ENCODE results near the gene CASP2. TPM values are rescaled to one million over a fixed set of nuclear protein-coding genes. Genes with fewer than 3 reads are reported as not detected.

Gene CASP2
- total RNA-seq, 1 donor from 2014 or later = 68.9 TPM

DNA sequence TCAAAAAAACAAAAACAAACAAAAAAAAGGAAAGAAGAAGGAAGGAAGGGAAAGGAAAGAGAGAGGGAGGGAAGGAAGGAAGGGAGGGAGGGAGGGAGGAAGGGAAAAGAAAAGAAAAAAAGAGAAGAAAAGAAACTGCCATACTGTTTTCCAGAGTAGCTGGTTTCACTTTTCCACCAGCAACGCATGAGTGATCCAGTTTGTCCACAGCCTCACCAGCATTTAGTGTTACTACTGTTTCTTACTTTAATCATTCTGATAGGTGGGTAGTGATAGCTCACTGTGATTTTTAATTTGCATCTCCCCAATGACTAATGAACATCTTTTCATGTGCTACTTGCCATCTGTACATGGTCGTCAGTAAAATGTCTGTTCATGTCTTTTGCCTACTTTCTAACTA, 15.3 kb upstream of the CASP2 start:
- Mint-ChIP-seq H3K9me3 (ENCODE audit: low read depth) (no peaks in the 10 kb centered on the region), H3K4me1 (ENCODE audit: low read depth) (no peaks in the 10 kb centered on the region), H3K27ac (no peak overlapping the region), H3K27me3 (no peaks in the 10 kb centered on the region), H3K36me3 (ENCODE audit: insufficient read depth) (peaks cover 3% of the 10 kb centered on the region), H3K4me3 (ENCODE audit: low read depth) (no peak overlapping the region)
- TF ChIP-seq, protein P1, sequence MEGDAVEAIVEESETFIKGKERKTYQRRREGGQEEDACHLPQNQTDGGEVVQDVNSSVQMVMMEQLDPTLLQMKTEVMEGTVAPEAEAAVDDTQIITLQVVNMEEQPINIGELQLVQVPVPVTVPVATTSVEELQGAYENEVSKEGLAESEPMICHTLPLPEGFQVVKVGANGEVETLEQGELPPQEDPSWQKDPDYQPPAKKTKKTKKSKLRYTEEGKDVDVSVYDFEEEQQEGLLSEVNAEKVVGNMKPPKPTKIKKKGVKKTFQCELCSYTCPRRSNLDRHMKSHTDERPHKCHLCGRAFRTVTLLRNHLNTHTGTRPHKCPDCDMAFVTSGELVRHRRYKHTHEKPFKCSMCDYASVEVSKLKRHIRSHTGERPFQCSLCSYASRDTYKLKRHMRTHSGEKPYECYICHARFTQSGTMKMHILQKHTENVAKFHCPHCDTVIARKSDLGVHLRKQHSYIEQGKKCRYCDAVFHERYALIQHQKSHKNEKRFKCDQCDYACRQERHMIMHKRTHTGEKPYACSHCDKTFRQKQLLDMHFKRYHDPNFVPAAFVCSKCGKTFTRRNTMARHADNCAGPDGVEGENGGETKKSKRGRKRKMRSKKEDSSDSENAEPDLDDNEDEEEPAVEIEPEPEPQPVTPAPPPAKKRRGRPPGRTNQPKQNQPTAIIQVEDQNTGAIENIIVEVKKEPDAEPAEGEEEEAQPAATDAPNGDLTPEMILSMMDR (IDR thresholded peaks at IDR 0.05; ENCODE audit: unreplicated experiment) = no peak
- no peak for DNase-seq (ENCODE audit: low spot score, unreplicated experiment)

DNA sequence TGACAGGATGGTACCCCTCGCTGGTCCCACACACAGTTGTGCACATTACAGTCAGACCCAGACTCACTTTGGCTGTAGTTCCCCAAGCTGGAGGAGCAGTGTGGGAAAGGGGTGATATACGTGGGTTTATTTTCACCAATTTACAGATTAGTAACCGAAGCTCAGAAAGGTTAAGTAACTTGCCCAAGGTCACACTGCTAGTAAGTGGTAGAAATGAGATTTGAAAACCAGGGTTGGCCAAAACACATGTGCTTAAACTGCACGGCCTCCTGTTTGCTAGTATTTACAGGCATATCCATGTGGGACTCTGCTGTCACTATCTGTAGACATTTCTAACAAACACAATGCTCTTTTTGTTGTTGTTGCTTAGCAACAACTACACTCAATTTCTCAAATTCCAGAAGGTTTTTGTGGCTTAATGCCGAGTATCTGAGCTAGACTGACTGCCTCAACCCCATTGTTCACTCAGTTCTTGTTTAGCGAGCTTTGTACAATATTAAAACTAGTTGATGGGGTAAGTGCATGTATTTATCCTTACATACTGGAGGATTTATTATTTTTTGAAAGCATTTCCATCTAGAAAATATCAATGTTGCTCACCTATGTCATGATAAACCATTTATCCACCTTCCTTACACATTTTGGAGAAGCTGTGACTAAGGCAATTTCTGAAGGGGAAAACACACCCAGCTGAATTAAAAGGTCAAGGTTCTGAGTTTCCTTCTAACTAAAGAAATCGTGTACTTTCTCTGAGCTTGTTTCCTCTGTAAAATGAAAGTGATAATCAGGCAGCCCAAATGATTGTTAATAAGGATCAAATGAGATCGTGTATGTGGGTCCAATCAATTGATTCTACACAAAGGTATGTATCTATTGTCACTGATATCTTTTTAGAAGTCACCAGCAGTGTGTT, 8.7 kb upstream of the CASP2 start:
- peaks cover 26% of the 10 kb centered on the region for H3K4me1 Mint-ChIP-seq (ENCODE audit: low read depth)
- DNase-seq (ENCODE audit: low spot score, unreplicated experiment) = no peak
- peak overlapping the region; percentile 16 for H3K4me3 Mint-ChIP-seq (ENCODE audit: low read depth)
- peak overlapping the region; percentile 89 for H3K27ac Mint-ChIP-seq
- TF ChIP-seq, protein P1 (IDR thresholded peaks at IDR 0.05; ENCODE audit: unreplicated experiment) = no peak
- H3K27me3 Mint-ChIP-seq = no peaks in the 10 kb centered on the region
- no peaks in the 10 kb centered on the region for H3K36me3 Mint-ChIP-seq (ENCODE audit: insufficient read depth)
- no peaks in the 10 kb centered on the region for H3K9me3 Mint-ChIP-seq (ENCODE audit: low read depth)

DNA sequence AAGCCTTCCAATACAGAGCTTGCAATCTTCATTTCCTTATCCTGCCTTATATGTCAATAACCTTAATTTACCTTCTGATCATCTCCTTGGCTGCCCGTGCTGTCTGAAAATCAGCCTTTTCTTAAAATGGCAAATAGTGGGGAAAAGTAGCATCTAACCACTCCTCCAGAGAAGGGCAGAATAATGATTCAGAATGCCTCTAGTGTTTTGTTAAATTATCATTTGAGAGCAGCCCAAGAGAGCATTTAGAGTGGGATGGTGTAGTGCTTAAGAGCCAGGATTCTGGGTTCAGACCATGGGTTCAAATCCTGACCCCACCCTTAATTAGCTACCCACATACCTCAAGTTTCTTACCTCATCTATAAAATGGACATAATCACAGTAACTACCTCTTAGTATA, 8.0 kb upstream of the CASP2 start:
- no peaks in the 10 kb centered on the region for H3K27me3 Mint-ChIP-seq
- H3K36me3 Mint-ChIP-seq (ENCODE audit: insufficient read depth) = no peaks in the 10 kb centered on the region
- TF ChIP-seq, protein P1 (IDR thresholded peaks at IDR 0.05; ENCODE audit: unreplicated experiment) = no peak
- peaks cover 32% of the 10 kb centered on the region for H3K4me1 Mint-ChIP-seq (ENCODE audit: low read depth)
- DNase-seq (ENCODE audit: low spot score, unreplicated experiment) = no peak
- H3K4me3 Mint-ChIP-seq (ENCODE audit: low read depth) = no peak overlapping the region
- H3K27ac Mint-ChIP-seq = peak overlapping the region; percentile 89
- no peaks in the 10 kb centered on the region for H3K9me3 Mint-ChIP-seq (ENCODE audit: low read depth)

DNA sequence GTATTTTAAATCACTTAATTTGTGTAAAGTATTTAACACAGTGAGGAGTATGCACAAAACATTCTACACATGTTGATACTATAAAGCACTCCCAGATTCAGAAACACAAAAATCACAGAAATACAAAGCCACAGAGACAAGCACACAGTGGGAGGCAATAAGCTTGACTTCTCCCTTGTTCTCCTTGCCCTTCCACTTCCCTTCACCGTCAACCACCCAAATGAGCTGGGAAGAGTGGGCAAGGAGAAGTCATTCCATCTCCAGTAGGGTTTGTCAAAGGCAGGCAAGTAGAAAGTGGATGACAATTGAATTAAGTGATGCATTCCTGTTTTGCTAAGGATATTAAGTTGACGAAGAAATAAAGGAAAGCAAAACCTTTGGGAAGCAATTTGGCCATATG, 7.6 kb upstream of the CASP2 start:
- DNase-seq (ENCODE audit: low spot score, unreplicated experiment) = no peak
- Mint-ChIP-seq H3K4me1 (ENCODE audit: low read depth) (peaks cover 34% of the 10 kb centered on the region), H3K36me3 (ENCODE audit: insufficient read depth) (no peaks in the 10 kb centered on the region), H3K27me3 (no peaks in the 10 kb centered on the region), H3K4me3 (ENCODE audit: low read depth) (no peak overlapping the region), H3K27ac (peak overlapping the region; percentile 89), H3K9me3 (ENCODE audit: low read depth) (no peaks in the 10 kb centered on the region)
- TF ChIP-seq, protein P1 (IDR thresholded peaks at IDR 0.05; ENCODE audit: unreplicated experiment) = no peak

DNA sequence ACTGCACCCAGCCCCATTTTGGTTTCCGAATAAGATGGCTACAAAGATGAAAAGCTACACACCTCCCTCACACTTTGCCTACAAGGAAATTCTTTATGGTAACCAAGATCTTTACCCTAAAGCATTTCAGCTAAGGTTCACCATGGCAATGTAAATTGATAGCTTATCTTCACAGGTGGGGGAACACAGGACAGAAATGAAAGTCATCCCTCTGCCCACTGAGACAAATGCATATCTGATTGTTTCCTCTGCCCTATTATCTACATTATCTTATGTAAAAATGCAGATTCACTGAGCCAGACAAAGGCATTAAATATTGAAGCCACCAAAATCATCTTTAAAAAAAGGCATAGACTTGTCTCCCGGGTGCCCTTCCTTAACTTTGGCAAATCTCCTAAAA, 6.6 kb upstream of the CASP2 start:
- TF ChIP-seq, protein P1 (IDR thresholded peaks at IDR 0.05; ENCODE audit: unreplicated experiment) = no peak
- no peak overlapping the region for H3K4me3 Mint-ChIP-seq (ENCODE audit: low read depth)

More for the DNA sequence above, 6.6 kb upstream of the CASP2 start:
- Mint-ChIP-seq H3K27ac (no peak overlapping the region), H3K4me1 (ENCODE audit: low read depth) (peaks cover 35% of the 10 kb centered on the region), H3K9me3 (ENCODE audit: low read depth) (no peaks in the 10 kb centered on the region), H3K36me3 (ENCODE audit: insufficient read depth) (no peaks in the 10 kb centered on the region), H3K27me3 (no peaks in the 10 kb centered on the region)
- no peak for DNase-seq (ENCODE audit: low spot score, unreplicated experiment)

Data from progenitor cell of endocrine pancreas (in vitro differentiated cells).